HG03439 (cell line): ENCODE results near the gene GABRR2.
A peak's percentile ranks its signal among the peaks of the same experiment; 100 is the strongest.

Source experiments
- ATAC-seq: cut with Tn5 transposase; IDR thresholded peaks from one replicate; pipeline ENCODE4 v1.9.1; 2021; ENCODE audit warnings: mild to moderate bottlenecking, moderate library complexity; ENCODE audit not compliant: unreplicated experiment

Gene GABRR2

DNA sequence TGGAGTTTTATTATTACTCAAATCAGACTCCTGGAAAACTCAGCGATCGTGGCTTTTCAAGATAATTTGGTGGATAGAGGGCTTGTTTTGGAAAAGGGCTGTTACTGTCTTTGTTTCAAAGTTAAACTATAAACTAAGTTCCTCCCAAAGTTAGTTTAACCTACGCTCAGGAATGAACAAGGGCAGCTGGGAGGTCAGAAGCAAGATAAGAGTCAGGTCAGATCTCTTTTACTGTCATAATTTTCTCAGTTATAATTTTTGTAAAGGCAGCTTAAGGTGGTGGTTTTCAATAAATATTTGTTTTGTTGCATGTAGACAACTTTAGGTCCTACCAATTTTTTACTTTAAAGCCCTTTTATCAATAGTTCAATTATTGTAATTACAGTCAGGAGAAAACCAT lies 9.2 kb upstream of the GABRR2 start:
- ATAC-seq: no peak

DNA sequence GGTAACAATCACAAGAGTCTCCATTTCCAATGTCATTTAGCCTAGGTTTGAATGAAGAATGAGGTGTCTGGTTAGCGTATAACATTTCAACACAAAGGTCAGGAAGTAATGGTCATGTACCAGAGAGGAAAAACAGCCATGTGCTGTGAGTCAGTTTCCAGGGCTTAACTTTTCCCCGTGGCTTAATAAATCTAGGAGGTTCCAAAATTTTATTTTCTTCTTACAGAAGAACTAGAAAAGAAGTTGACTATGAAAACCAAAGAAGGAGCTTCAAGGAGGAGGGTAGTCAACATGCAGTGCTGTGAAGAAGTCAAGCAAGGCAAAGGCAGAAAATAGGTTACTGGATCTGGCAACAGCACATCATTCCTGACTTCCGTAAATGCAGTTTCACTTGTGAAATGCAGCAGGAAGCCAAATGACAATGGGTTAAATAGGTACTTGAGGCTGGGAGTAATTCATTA lies 8.4 kb upstream of the GABRR2 start:
- ATAC-seq: no peak

DNA sequence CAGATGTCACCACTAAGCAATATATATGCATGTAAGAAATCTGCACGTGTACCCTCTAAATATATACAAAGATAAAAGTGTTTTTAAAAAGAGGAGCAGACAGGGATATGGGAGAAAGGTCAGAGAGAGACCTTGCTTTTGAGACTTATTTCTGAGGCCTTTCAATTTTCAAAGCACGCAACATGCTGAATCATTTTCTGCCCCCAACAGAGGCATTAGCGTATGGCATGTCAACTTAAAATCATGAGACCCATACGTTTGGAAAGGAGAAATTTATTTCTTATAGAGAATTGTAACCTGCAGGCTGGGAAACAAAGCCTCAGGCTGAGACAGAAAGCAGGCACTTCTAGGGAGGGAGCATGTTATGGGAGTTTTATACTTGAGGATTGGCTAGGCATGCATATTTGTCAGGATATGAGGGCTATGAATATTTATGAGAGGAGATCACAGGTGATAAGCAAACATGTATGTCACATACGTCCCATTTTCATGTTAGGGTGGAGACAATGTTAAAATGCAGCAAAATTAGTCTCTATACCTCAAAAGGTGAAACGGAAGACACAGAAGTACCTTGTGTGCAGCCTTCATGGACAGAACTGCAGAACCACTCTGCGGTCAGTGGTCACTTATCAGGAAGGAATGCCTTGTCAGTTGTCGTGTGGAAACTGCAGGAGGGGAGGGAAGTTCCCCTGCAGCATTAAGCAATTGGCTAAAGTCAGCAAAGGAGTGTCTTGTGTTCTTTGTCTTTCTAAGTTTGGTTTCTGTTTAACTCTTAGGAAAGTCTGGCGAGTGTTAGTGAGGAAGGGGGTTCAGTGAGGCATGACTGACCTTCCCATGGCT lies 6.3 kb upstream of the GABRR2 start:
- no peak for ATAC-seq

DNA sequence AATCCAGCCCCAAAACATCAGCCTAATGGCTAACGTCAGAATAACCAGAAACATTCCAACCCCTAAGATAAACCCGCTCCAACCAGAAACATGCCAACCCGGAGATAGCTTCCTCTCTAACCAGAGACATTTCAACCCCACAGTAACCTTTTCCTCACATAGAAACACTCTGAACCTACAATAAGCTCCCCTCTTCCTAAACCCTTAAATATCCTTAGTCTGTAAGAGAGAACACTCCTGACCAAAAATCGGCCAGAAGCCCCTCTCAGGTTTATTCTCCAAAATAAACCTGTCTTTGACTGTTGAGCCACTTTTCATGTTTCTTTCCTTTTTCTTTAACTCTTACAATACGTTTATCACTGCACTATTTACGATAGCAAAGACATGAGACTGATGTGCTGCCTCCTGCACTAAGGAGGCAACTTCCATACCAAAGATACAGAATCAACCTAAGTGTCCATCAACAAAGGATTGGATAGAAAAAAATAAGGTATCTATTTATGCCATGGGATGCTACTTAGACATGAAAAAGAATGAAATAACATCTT lies 5.0 kb upstream of the GABRR2 start:
- ATAC-seq: no peak

DNA sequence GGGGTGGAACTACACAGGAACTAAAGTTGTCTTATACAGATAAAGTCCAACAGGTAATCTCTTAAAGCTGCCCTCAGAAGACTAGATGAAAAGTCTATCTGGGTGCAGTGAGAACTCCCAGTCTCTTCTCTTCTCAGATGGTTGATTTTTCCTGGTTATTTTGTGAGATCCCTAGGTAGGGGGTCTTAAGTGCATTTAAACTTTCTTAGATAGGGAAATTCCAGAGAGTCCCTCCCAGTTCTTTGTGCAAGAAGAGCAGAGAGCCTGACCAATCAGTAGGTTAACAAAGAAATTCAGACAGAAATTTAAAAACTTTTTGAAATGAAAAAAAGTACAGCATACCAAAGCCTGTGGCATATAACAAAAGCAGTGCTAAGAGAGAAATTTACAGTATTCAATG lies 2.0 kb upstream of the GABRR2 start:
- ATAC-seq: no peak

DNA sequence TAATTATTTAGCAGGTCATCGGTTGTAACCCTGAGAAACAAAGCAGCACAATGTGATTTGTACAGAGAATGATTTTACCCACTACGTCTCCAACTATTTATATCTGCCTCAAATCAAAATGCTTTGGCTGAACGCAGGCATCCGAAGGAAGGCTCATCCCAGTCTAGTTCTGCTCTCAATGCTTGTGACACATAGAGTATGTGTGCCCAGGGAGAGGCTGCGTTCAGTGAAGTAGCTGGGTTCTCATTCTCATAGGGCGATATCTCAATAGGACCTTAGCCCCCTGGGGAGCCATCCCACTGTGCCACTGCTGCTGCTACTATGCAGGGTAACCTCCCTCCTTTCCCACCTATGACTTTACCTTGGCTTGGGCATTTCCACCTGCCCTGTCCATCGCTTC lies 407 bp downstream of the GABRR2 start:
- ATAC-seq: no peak

DNA sequence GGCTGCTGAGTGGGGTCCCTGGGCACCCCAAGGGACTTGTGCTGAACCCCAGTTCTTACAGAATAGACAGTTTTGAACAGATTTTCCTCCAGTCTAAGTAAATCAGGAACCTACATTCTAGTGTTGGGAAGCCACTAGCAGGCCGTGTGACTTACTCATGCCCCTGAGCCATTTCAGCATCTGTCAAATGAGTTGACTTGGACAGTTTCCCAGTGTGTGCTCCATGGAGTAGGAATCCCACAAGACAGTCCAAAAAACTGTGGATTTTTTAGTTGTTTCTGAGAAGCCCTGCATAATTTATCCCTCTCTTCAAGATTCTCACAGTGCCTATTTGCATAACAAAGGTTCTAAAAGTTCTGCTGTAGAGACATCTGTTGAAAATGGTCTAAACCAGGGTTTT lies 2.1 kb downstream of the GABRR2 start:
- no peak for ATAC-seq

DNA sequence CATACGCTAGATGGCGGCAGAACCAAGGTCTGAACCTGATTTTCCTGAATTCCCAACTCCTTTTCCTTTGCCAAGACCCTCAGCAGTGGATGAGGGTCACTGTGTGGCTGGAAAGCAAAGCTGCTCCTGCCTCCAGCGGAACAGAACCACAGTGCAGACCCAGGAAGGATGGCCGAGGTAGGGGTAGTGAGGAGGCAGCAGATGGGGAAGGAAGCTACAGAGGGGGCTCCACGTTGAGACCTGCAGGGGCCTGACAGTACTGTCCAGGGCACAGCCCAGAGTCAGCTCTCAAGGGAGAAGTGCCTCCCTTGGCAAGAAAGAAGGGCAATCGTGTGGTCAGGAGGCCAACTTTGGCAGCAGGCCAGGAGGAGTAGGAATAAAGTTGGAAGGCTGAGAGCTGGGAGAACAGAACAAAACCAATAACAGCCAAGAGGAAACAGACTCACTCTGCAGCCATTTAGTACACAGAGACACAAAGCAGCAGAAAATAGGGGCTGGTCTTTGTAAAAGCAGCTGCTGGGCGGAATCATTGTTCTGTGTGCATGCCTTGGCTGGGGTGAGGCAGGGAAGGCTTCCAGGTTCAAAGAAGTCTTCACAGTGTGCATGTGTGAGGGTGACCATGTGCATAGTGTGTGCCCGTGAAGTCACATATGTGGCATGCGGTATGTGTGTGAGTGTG lies 3.1 kb downstream of the GABRR2 start:
- no peak for ATAC-seq

DNA sequence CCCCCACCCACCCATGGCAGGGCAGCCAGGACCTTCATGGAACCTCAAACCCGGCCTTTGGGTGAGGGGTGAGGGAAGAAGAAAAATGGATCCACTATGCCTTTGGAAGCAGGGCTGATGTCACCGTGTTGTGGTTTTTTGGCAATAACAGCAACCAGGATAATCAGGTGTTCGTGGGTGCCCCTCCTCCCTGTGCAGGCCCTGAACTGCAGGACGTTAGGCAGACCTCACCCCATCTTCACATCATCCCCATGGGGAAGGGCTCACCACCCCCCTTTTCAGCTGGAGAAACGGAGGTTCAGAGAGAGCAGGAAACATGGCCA lies 3.6 kb downstream of the GABRR2 start:
- no peak for ATAC-seq

DNA sequence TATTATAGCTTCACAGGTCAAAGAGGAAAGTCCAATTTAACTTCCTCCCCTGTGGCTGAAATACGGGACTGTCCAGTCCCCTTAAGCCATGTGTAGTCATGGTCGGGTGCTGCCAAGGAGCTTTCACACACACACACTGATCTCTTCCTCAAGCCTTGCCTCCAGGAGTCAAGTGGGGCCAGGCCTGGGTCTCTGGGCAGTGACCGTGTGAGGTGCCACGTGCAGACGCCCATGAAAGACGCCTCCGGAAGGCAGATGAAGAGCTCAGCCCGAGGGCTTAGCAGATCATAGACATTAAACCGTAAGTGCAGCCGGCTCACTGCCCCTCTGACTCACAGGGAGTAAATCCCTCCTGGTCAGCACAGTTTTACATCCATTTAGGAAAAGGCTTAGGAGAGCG lies 4.2 kb downstream of the GABRR2 start:
- ATAC-seq: no peak

DNA sequence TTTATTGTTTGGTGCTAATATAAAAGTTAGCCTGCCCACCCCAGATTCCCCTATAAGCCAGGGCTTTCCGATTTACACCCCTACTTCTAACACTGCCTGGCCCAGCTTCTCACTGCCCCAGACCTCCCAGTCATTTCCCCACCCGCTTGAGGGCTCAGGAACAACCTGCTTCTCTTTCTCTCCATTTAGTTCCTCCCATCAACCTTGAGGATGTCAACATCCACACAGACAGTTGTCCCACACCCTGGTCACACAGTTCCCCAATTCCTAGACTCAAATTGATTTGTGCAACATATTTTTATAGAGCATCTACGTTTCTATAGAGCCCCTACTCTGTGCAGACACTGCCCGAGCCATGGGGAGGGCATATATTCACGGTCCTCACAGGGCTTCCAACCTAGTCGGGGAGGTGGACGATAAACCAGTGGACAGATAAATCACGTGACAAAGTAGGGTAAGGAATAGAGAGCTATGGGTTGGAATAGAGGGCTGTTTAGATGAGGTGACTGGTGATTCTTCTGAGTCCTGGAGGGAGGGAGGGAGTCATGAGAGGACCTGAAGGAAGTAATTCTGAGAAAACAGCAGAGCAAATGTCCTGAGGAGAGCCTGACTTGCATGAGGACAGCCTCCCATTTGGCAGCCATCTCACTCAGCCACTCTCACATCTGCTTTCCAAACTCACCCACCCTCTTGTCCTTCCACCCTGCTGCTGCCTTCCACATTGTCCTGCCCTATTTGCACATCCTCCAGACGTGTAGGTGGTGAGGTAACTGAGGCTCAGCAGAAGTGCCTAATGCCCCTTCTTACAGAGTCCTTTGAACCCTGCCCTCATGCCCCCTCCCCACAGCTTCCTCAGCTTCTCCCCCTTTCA lies 6.3 kb downstream of the GABRR2 start:
- no peak for ATAC-seq

DNA sequence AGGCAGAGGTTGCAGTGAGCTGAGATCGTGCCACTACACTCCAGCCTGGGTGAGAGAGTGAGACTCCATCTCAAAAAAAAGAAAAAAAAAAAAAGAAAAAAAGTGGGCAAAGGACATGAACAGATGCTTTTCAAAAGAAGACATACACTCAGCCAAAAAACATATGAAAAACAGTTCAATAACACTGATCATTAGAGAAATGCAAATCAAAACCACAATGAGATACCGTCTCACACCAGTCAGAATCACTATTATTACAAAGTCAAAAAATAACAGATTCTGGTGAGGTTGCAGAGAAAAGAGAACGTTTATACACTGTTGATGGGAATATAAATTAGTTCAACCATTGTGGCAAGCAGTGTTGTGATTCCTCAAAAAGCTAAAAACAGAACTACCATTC lies 10.6 kb downstream of the GABRR2 start:
- peak; percentile 61 for ATAC-seq

DNA sequence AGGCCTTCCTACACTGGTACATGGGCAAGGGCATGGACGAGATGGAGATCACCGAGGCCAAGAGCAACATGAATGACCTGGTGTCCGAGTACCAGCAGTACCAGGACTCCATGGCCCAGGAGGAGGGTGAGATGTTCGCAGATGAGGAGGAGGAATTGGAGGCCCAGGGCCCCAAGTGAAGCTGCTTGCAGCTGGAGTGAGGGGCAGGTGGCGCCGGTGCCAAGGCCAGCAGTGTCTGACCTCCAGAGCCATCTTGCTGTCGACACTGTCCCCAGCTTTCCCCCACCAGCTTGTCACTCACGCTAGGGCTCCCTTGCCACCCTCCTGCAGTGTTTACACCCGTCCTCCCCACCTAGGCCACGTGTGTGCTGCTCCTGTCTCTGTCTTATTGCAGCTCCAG lies 12.2 kb downstream of the GABRR2 start:
- no peak for ATAC-seq

DNA sequence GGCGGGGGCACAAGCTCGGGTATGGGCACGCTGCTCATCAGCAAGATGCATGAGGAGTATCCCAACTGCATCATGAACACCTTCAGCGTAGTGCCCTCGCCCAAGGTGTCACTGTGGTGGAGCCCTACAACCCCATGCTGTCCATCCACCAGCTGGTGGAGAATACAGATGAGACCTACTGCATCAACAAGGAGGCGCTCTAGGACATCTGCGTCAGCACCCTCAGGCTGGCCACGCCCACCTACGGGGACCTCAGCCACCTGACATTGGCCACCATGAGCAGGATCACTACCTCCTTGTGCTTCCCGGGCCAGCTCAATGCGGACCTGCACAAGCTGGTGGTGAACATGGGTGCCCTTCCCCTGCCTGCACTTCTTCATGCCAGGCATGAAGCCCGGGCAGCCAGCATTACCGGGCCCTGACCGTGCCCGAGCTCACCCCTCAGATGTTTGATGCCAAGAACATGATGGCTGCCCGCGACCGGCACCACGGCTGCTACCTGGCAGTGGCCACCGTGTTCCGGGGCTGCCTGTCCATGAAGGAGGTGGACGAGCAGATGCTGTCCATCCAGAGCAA lies 12.8 kb downstream of the GABRR2 start:
- no peak for ATAC-seq

DNA sequence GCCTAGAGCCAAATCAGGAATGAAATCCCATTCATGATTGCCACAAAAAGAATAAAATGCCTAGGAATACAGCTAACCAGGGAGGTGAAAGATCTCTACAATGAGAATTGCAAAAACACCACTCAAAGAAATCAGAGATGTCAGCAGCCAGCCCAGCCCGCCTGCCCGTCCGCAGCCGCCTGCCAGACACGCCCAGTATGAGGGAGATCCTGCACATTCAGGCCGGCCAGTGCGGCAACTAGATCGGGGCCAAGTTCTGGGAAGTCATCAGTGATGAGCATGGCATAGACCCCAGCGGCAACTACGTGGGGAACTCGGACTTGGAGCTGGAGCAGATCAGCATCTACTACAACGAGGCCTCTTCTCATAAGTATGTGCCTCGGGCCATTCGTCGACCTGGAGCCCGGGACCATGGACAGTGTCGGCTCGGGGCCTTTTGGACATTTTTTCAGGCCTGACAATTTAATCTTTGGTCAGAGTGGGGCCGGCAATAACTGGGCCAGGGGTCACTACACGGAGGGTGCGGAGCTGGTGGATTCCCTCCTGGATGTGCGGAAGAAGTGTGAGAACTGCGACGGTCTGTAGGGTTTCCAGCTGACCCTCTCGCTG lies 13.4 kb downstream of the GABRR2 start:
- no peak for ATAC-seq

DNA sequence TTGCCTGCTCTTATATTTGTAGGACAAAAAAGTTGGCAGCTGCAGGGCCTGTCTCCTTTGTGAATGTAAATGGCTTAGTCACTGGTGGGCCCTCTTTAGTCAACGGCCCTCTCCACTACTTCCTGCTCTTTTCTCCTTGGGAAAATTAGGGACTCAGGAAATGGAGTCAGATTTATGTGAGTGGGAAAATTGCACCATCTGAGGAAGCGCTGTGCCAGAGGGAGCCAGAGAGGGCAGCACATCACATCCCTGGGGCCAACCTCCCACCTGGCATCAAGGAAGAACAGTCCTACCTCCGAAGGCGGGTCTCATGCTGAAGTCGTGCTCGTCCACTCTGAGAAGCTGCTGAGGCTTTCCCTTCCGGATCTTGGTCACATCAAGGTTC lies 15.6 kb downstream of the GABRR2 start:
- ATAC-seq: no peak

DNA sequence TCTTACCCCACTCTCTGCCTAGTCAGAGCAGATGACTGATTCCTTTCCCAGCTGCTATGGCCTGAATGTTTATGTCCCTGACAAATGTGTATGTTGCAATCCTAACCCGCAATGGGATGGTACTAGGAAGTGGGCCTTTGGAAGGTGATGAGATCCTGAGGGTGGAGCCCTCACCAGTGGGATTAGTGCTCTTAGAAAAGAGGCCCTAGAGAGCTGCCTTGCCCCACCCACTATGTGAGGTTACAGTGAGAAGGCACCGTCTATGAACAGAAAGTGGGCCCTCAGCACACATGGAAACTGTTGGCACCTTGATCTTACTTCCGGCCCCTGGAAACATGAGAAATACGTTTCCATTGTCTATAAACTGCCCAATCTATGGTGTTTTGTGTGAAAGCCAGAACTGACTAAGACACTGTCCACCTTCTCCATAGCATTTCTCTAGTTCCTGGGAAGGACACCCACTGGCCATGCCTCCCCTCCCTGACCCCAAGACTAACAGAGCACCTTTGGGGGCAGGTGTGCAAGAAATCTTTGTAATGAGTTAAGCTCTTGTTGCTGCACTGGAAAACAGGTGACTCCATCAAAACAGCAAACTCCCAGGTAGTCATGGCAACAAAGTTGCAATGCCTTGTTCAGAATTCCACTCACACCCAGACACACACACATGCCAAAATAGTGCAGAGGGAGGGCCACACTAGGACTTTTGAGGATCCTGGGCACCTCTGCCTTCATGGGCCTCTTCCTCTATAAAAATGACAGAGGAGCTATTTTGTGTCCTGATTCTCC lies 16.2 kb downstream of the GABRR2 start:
- ATAC-seq: peak; percentile 41

DNA sequence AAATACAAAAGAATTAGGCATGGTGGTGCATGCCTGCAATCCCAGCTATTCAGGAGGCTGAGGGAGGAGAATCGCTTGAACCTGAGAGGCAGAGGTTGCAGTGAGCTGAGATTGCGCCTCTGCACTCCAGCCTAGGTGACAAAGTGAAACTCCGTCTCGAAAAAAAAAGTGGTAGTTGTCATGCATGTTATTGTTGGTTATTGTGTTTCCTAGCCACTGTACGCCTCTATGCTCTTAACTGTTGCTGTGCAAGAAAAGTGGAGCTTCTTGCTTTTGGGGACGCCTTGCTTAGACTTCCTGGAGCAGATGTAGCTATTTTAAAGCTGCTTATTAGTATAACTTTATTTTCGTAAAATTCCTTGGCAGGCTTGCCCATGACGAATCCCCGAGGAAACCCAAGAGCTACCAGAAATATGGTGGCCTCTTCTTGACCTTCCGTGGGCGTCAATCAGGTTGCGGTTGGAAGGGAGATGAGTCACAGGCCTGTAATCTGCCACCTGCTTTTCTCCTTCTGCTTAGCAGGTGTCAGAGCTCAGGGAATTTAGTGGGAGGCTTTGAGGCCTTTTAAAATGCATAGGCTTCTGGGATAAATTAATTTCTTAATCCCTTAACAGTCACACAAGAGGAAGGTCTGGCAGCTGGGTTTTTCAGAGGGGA lies 17.3 kb downstream of the GABRR2 start:
- ATAC-seq: peak; percentile 89

DNA sequence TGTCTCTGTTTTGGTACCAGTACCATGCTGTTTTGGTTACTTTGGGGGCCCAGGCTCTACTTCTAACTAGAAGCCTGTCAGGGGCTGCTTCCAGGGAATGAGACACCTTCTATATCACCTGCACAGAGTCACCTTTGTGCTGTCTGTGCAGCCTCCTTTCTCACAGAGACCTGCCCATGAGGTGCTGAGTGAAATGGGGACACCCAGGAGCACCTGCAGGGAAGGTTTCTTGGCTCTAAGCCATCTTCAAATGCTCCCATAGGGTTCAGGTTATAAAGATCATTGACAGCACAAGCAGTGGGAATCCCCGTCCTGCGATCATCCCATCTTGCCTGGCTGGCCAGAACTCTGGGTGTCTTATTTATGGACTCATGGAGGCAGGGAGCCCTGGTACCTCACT lies 19.1 kb downstream of the GABRR2 start:
- ATAC-seq: no peak
